Neural crest cell (in vitro differentiated cells): Measurements from ENCODE around the gene VSX1. TPM values are rescaled to one million over a fixed set of nuclear protein-coding genes. Genes with fewer than 3 reads are reported as not detected.

Source experiments
- DNase-seq: peaks from one replicate; pipeline ENCODE4 v3.0.0; 2021; ENCODE audit warnings: low read depth, mixed read lengths, low spot score
- H3K27ac Mint-ChIP-seq: one replicate; pipeline ENCODE4 v1.8.0; 2021; ENCODE audit warnings: mild to moderate bottlenecking, mixed read lengths; ENCODE audit not compliant: unreplicated experiment
- H3K27me3 Mint-ChIP-seq: 2 replicates; pipeline ENCODE4 v1.8.0; 2021; ENCODE audit warnings: low read depth, mild to moderate bottlenecking, mixed read lengths
- H3K36me3 Mint-ChIP-seq: 2 replicates; pipeline ENCODE4 v1.8.0; 2021; ENCODE audit warnings: low read depth, mild to moderate bottlenecking, mixed read lengths
- H3K4me1 Mint-ChIP-seq: 2 replicates; pipeline ENCODE4 v1.8.0; 2021; ENCODE audit warnings: mixed read lengths
- H3K4me3 Mint-ChIP-seq: one replicate; pipeline ENCODE4 v1.8.0; 2021; ENCODE audit warnings: mild to moderate bottlenecking, mixed read lengths
- H3K9me3 Mint-ChIP-seq: 2 replicates; pipeline ENCODE4 v1.8.0; 2021; ENCODE audit warnings: mixed read lengths
- CTCF ChIP-seq: fragments of 200-600 bp; sonication (generic); conservative IDR thresholded peaks from 2 replicates; pipeline ENCODE4 v1.5.0; 2021; ENCODE audit warnings: antibody characterized with exemption, mild to moderate bottlenecking
- total RNA-seq: library from RNA; stranded (reverse); gene quantifications from 2 replicates; pipeline ENCODE4 v1.2.1, GENCODE V29; 2021

VSX1 gene
- total RNA-seq, 1 donor from 2014 or later: 4.2 TPM

GRCh38 chr20:25064561-25065071, 17.3 kb downstream of the VSX1 start:
- H3K9me3 Mint-ChIP-seq: no peaks in the 10 kb centered on the region
- no peaks in the 10 kb centered on the region for H3K36me3 Mint-ChIP-seq
- H3K27ac Mint-ChIP-seq: no peak overlapping the region
- peaks cover 53% of the 10 kb centered on the region for H3K27me3 Mint-ChIP-seq
- TF ChIP-seq CTCF: no peak
- peaks cover 25% of the 10 kb centered on the region for H3K4me1 Mint-ChIP-seq
- DNase-seq: no peak
- no peak overlapping the region for H3K4me3 Mint-ChIP-seq

GRCh38 chr20:25063981-25064380, 18.0 kb downstream of the VSX1 start:
- Mint-ChIP-seq H3K27ac (no peak overlapping the region), H3K9me3 (no peaks in the 10 kb centered on the region), H3K36me3 (no peaks in the 10 kb centered on the region), H3K27me3 (peaks cover 53% of the 10 kb centered on the region), H3K4me3 (no peak overlapping the region), H3K4me1 (peaks cover 27% of the 10 kb centered on the region)
- DNase-seq: no peak
- TF ChIP-seq CTCF: no peak

GRCh38 chr20:25063546-25063945, 18.4 kb downstream of the VSX1 start:
- Mint-ChIP-seq H3K9me3 (no peaks in the 10 kb centered on the region), H3K4me3 (no peak overlapping the region), H3K27ac (no peak overlapping the region), H3K36me3 (no peaks in the 10 kb centered on the region), H3K4me1 (peaks cover 30% of the 10 kb centered on the region), H3K27me3 (peaks cover 56% of the 10 kb centered on the region)
- DNase-seq: no peak
- TF ChIP-seq CTCF: no peak

- no peaks in the 10 kb centered on the region for H3K9me3 Mint-ChIP-seq
- no peak overlapping the region for H3K27ac Mint-ChIP-seq
- no peak overlapping the region for H3K4me3 Mint-ChIP-seq
- no peak for DNase-seq
- no peak for TF ChIP-seq CTCF
- peaks cover 30% of the 10 kb centered on the region for H3K4me1 Mint-ChIP-seq
- no peaks in the 10 kb centered on the region for H3K36me3 Mint-ChIP-seq
- H3K27me3 Mint-ChIP-seq: peaks cover 59% of the 10 kb centered on the region
Observed at GRCh38 chr20:25062841-25063240, 19.1 kb downstream of the VSX1 start.

GRCh38 chr20:25061821-25062530, 20.0 kb downstream of the VSX1 start:
- no peak for TF ChIP-seq CTCF
- Mint-ChIP-seq H3K4me3 (no peak overlapping the region), H3K9me3 (no peaks in the 10 kb centered on the region), H3K27me3 (peaks cover 61% of the 10 kb centered on the region), H3K27ac (no peak overlapping the region), H3K36me3 (no peaks in the 10 kb centered on the region), H3K4me1 (peaks cover 30% of the 10 kb centered on the region)
- DNase-seq: no peak
